H9 (cell line): Measurements from ENCODE around the gene STOML3. TPM values are rescaled to one million over a fixed set of nuclear protein-coding genes. Genes with fewer than 3 reads are reported as not detected.
A peak's percentile ranks its signal among the peaks of the same experiment; 100 is the strongest.

Experiments used
- DNase-seq: peaks from one replicate; pipeline ENCODE4 v3.0.0-alpha.2; 2017
- H2AFZ ChIP-seq: one replicate; pipeline ENCODE4 v1.6.1; 2013; ENCODE audit warnings: mild to moderate bottlenecking, low read length, control low read depth, moderate library complexity
- H2AK5ac ChIP-seq: 2 replicates; pipeline ENCODE4 v1.6.1; 2013; ENCODE audit warnings: low read length, control low read depth, mixed read lengths; ENCODE audit not compliant: insufficient read length
- H2BK120ac ChIP-seq: one replicate; pipeline ENCODE4 v1.6.1; 2013; ENCODE audit warnings: low read depth, mild to moderate bottlenecking, low read length, control low read depth, inconsistent platforms; ENCODE audit not compliant: poor library complexity, severe bottlenecking
- H2BK12ac ChIP-seq: 2 replicates; pipeline ENCODE4 v1.6.1; 2013; ENCODE audit warnings: low read length, control low read depth, mixed read lengths, low read depth; ENCODE audit not compliant: insufficient read length
- H2BK15ac ChIP-seq: 2 replicates; pipeline ENCODE4 v1.6.1; 2013; ENCODE audit warnings: low read depth, low read length, control low read depth
- H2BK20ac ChIP-seq: one replicate; pipeline ENCODE4 v1.6.1; 2013; ENCODE audit warnings: low read depth, mild to moderate bottlenecking, low read length, control low read depth, inconsistent platforms; ENCODE audit not compliant: poor library complexity, severe bottlenecking
- H2BK5ac ChIP-seq: 2 replicates; pipeline ENCODE4 v1.6.1; 2013; ENCODE audit warnings: low read length, control low read depth, mixed read lengths; ENCODE audit not compliant: insufficient read length
- H3K14ac ChIP-seq: 2 replicates; pipeline ENCODE4 v1.6.1; 2013; ENCODE audit warnings: low read length, control low read depth; ENCODE audit not compliant: insufficient read depth
- H3K18ac ChIP-seq: 2 replicates; pipeline ENCODE4 v1.6.1; 2013; ENCODE audit warnings: low read depth, mild to moderate bottlenecking, mixed read lengths, low read length, control low read depth; ENCODE audit not compliant: insufficient read length
- H3K23ac ChIP-seq: 2 replicates; pipeline ENCODE4 v1.6.1; 2013; ENCODE audit warnings: low read length, control low read depth, mixed read lengths, low read depth; ENCODE audit not compliant: insufficient read length
- H3K23me2 ChIP-seq: 2 replicates; pipeline ENCODE4 v1.6.1; 2013; ENCODE audit warnings: low read depth, mild to moderate bottlenecking, mixed read lengths, low read length, control low read depth; ENCODE audit not compliant: insufficient read length, poor library complexity, severe bottlenecking
- H3K27ac ChIP-seq: 2 replicates; pipeline ENCODE4 v1.5.1; 2013; ENCODE audit warnings: low read length, control low read depth, mixed read lengths, low read depth; ENCODE audit not compliant: insufficient read length
- H3K27me3 ChIP-seq: 2 replicates; pipeline ENCODE4 v1.6.1; 2013; ENCODE audit warnings: low read length, control low read depth, inconsistent platforms; ENCODE audit not compliant: insufficient read depth
- H3K4ac ChIP-seq: 2 replicates; pipeline ENCODE4 v1.6.1; 2013; ENCODE audit warnings: low read depth, mild to moderate bottlenecking, control low read depth, inconsistent platforms, low read length, moderate library complexity
- H3K4me1 ChIP-seq: 2 replicates; pipeline ENCODE4 v1.6.1; 2013; ENCODE audit warnings: low read length, control low read depth, inconsistent platforms; ENCODE audit not compliant: insufficient read depth
- H3K4me2 ChIP-seq: 2 replicates; pipeline ENCODE4 v1.6.1; 2013; ENCODE audit warnings: low read length, control low read depth, mixed read lengths; ENCODE audit not compliant: insufficient read length, insufficient read depth
- H3K56ac ChIP-seq: 2 replicates; pipeline ENCODE4 v1.6.1; 2013; ENCODE audit warnings: low read depth, mild to moderate bottlenecking, mixed read lengths, low read length, control low read depth; ENCODE audit not compliant: insufficient read length
- H3K79me1 ChIP-seq: 2 replicates; pipeline ENCODE4 v1.6.1; 2013; ENCODE audit warnings: low read depth, mild to moderate bottlenecking, moderate library complexity, low read length, control low read depth, inconsistent platforms; ENCODE audit not compliant: insufficient read depth, poor library complexity, severe bottlenecking
- H3K79me2 ChIP-seq: 2 replicates; pipeline ENCODE4 v1.6.1; 2013; ENCODE audit warnings: low read length, control low read depth, inconsistent platforms; ENCODE audit not compliant: insufficient read depth
- H3K9ac ChIP-seq: 2 replicates; pipeline ENCODE4 v1.6.1; 2013; ENCODE audit warnings: low read length, control low read depth, mixed read lengths; ENCODE audit not compliant: insufficient read length; ENCODE audit errors: extremely low read depth
- H3K9me3 ChIP-seq: one replicate; pipeline ENCODE4 v1.6.1; 2013; ENCODE audit warnings: low read depth, low read length, inconsistent platforms; ENCODE audit not compliant: control insufficient read depth
- H3T11ph ChIP-seq: one replicate; pipeline ENCODE4 v1.6.1; 2013; ENCODE audit warnings: mild to moderate bottlenecking, low read length, control low read depth, inconsistent platforms
- H4K20me1 ChIP-seq: one replicate; pipeline ENCODE4 v1.6.1; 2013; ENCODE audit not compliant: control insufficient read depth, insufficient read length, insufficient read depth
- H4K5ac ChIP-seq: 2 replicates; pipeline ENCODE4 v1.6.1; 2013; ENCODE audit warnings: low read depth, mild to moderate bottlenecking, mixed read lengths, low read length, control low read depth; ENCODE audit not compliant: insufficient read length
- H4K8ac ChIP-seq: replicated peaks from 2 replicates; pipeline ENCODE4 v1.6.1; 2013; ENCODE audit warnings: low read length, control low read depth, mixed read lengths, low read depth; ENCODE audit not compliant: insufficient read length
- H4K91ac ChIP-seq: 2 replicates; pipeline ENCODE4 v1.6.1; 2013; ENCODE audit warnings: low read depth, mild to moderate bottlenecking, moderate library complexity, mixed read lengths, low read length, control low read depth; ENCODE audit not compliant: insufficient read length
- H3K27ac Mint-ChIP-seq, 3 experiments: 2 replicates in 2 of 3; 3 replicates in 1 of 3; pipeline ENCODE4 v1.8.0; 2020 to 2021; ENCODE audit warnings: mixed read lengths in 3 of 3, mild to moderate bottlenecking in 1 of 3, moderate library complexity in 1 of 3
- H3K27me3 Mint-ChIP-seq: 2 replicates; pipeline ENCODE4 v1.8.0; 2021; ENCODE audit warnings: low read depth, mild to moderate bottlenecking, moderate library complexity, mixed read lengths
- H3K36me3 Mint-ChIP-seq, 3 experiments: 2 replicates in 2 of 3; 3 replicates in 1 of 3; pipeline ENCODE4 v1.8.0; 2020 to 2021; ENCODE audit warnings: low read depth in 3 of 3, mixed read lengths in 3 of 3; ENCODE audit not compliant: insufficient read depth in 1 of 3
- H3K4me1 Mint-ChIP-seq, 2 experiments: 2 replicates each; pipeline ENCODE4 v1.8.0; 2020; ENCODE audit warnings: mixed read lengths in 2 of 2
- H3K4me3 Mint-ChIP-seq, 2 experiments: 2 replicates in 1 of 2; 3 replicates in 1 of 2; pipeline ENCODE4 v1.8.0; 2020 to 2021; ENCODE audit warnings: mild to moderate bottlenecking in 2 of 2, mixed read lengths in 2 of 2, moderate library complexity in 1 of 2
- H3K9me3 Mint-ChIP-seq, 2 experiments: 2 replicates in 1 of 2; 3 replicates in 1 of 2; pipeline ENCODE4 v1.8.0; 2020; ENCODE audit warnings: mild to moderate bottlenecking in 2 of 2, mixed read lengths in 2 of 2, moderate library complexity in 1 of 2
- CTCF ChIP-seq: fragments of 200-600 bp; sonication (generic); conservative IDR thresholded peaks from 3 replicates; pipeline ENCODE4 v1.8.0; 2021; ENCODE audit warnings: antibody characterized with exemption, mild to moderate bottlenecking
- long read RNA-seq: library from polyadenylated mRNA; unstranded; transcript quantifications from one replicate; pipeline ENCODE4 v2.0.0, GENCODE V29; 2020
- total RNA-seq: library from RNA; stranded (reverse); gene quantifications from 2 replicates; pipeline ENCODE4 v1.2.1, GENCODE V29; 2021

The STOML3 gene
- not detected in 2 replicates for total RNA-seq
- long read RNA-seq, result 0 reads

GRCh38 chr13:38990693-38991092 is at the start of gene STOML3:
Gene STOML3 (minus strand): TSS chr13:38990831. CDS start chr13:38990721, 110 bp downstream.
- Histone ChIP-seq H2BK120ac (no peak within 1 kb of the TSS), H3T11ph (no peak within 1 kb of the TSS), H2BK12ac (no peak within 1 kb of the TSS), H4K20me1 (no peaks in the 10 kb centered on the region), H2AFZ (no peak within 1 kb of the TSS), H3K23ac (no peak within 1 kb of the TSS), H3K56ac (no peak within 1 kb of the TSS), H3K4me1 (no peaks in the 10 kb centered on the region), H3K4ac (no peak within 1 kb of the TSS), H3K4me2 (no peak within 1 kb of the TSS), H3K18ac (peak within 1 kb of the TSS; percentile 39), H2AK5ac (no peak within 1 kb of the TSS), H4K8ac (no peak within 1 kb of the TSS), H4K5ac (no peak within 1 kb of the TSS), H3K23me2 (no peaks in the 10 kb centered on the region), H2BK15ac (no peak within 1 kb of the TSS), H2BK20ac (no peak within 1 kb of the TSS), H3K9me3 (no peaks in the 10 kb centered on the region), H4K91ac (no peak within 1 kb of the TSS), H2BK5ac (no peak within 1 kb of the TSS), H3K27me3 (no peaks in the 10 kb centered on the region), H3K79me2 (no peaks in the 10 kb centered on the region), H3K27ac (no peak within 1 kb of the TSS), H3K9ac (no peak within 1 kb of the TSS), H3K79me1 (no peaks in the 10 kb centered on the region), H3K14ac (no peak within 1 kb of the TSS)
- no peak for DNase-seq
- Mint-ChIP-seq H3K4me1 (peaks cover 9 to 20% of the 10 kb centered on the region in 2 experiments), H3K36me3 (no peaks in the 10 kb centered on the region), H3K4me3 (no peak within 1 kb of the TSS), H3K27me3 (no peaks in the 10 kb centered on the region), H3K9me3 (no peaks in the 10 kb centered on the region), H3K27ac (peak within 1 kb of the TSS in 2 of 3 experiments; percentile 49 to 66; a peak in 5 of 7 replicates)
- TF ChIP-seq CTCF, result no peak
